Posterior cingulate gyrus (tissue), 11 donors: ENCODE results near the gene SNHG17.
A peak's percentile ranks its signal among the peaks of the same experiment; 100 is the strongest.
"Not testable (repeated sequence)": the region's sequence is repeated elsewhere in the genome, so short reads cannot be mapped to it uniquely, and the experiment has no call there.

Experiments
- DNase-seq, 10 donors: peaks; one replicate each; pipeline versions ENCODE4 v3.0.0 to v3.0.0-alpha.2; 2020 to 2021; ENCODE audit warnings: mixed read lengths in 3 of 10
- intact Hi-C: fragments of 100-400 bp; cut with DNase I; formaldehyde crosslinking; loops from one replicate; pipeline ENCODE4 v1.15.1; 2023

SNHG17 gene

GRCh38 chr20:38424401-38424800 lies 10.7 kb downstream of the SNHG17 start:
- DNase-seq: peak in 1 of 10 donors; percentile 16
- intact Hi-C loops: no loop called here

- intact Hi-C loops: no loop called here
- DNase-seq: peak in 1 of 10 donors; percentile 2
Observed at GRCh38 chr20:38423541-38423940, 11.6 kb downstream of the SNHG17 start.

- intact Hi-C loops: no loop called here
- no peak for DNase-seq
Observed at GRCh38 chr20:38421915-38422314, 13.2 kb downstream of the SNHG17 start.

- intact Hi-C loops: no loop called here
- DNase-seq: peak in 1 of 10 donors; percentile 45
Observed at GRCh38 chr20:38420388-38421085, 14.6 kb downstream of the SNHG17 start.

GRCh38 chr20:38418509-38419204 lies 16.5 kb downstream of the SNHG17 start:
- DNase-seq: peak in 3 of 10 donors; percentile 42 to 85 (median 42)

GRCh38 chr20:38414769-38415450 lies 20.2 kb downstream of the SNHG17 start:
- intact Hi-C loops: no loop called here
- DNase-seq: no peak

More at GRCh38 chr20:38418509-38419204, 16.5 kb downstream of the SNHG17 start:
- intact Hi-C loops: no loop called here

GRCh38 chr20:38412877-38413577 lies 22.1 kb downstream of the SNHG17 start:
- no peak for DNase-seq
- intact Hi-C loops: no loop called here

GRCh38 chr20:38407822-38408221 lies 27.3 kb downstream of the SNHG17 start:
- intact Hi-C loops: loop anchor here (2.0 to 5.0 kb wide), 3 partner anchors 21 to 351 kb away; no protein-coding TSS in a partner anchor
- not testable (repeated sequence) for DNase-seq

GRCh38 chr20:38407321-38407720 lies 27.8 kb downstream of the SNHG17 start:
- intact Hi-C loops: loop anchor here (5.0 kb wide), 2 partner anchors 70 to 350 kb away; no protein-coding TSS in a partner anchor
- DNase-seq: no peak

GRCh38 chr20:38406476-38406875 lies 28.7 kb downstream of the SNHG17 start:
- intact Hi-C loops: loop anchor here (5.0 kb wide), 2 partner anchors 69 to 349 kb away; no protein-coding TSS in a partner anchor
- DNase-seq: peak in 1 of 10 donors; percentile 24

GRCh38 chr20:38405132-38405531 lies 30.0 kb downstream of the SNHG17 start:
- DNase-seq: no peak

GRCh38 chr20:38404016-38404415 lies 31.1 kb downstream of the SNHG17 start:
- intact Hi-C loops: no loop called here
- no peak for DNase-seq

More at GRCh38 chr20:38405132-38405531, 30.0 kb downstream of the SNHG17 start:
- intact Hi-C loops: loop anchor here (5.0 kb wide), 2 partner anchors 68 to 348 kb away; no protein-coding TSS in a partner anchor

GRCh38 chr20:38402816-38403215 lies 32.3 kb downstream of the SNHG17 start:
- no peak for DNase-seq
- intact Hi-C loops: no loop called here

- intact Hi-C loops: no loop called here
- no peak for DNase-seq
Observed at GRCh38 chr20:38402089-38402488, 33.0 kb downstream of the SNHG17 start.

- DNase-seq, intact Hi-C loops: not testable (repeated sequence)
Observed at GRCh38 chr20:38395751-38396395, 39.3 kb downstream of the SNHG17 start.

GRCh38 chr20:38395165-38395564 lies 40.0 kb downstream of the SNHG17 start:
- intact Hi-C loops: no loop called here
- DNase-seq: no peak

- DNase-seq: no peak
- intact Hi-C loops: no loop called here
Observed at GRCh38 chr20:38393259-38393658, 41.9 kb downstream of the SNHG17 start.

GRCh38 chr20:38392356-38392755 lies 42.8 kb downstream of the SNHG17 start:
- no peak for DNase-seq
- intact Hi-C loops: no loop called here

GRCh38 chr20:38387953-38388352 lies 47.2 kb downstream of the SNHG17 start:
- no peak for DNase-seq
- intact Hi-C loops: loop anchor here (2.0 kb wide), 1 partner anchor 21 kb away; no protein-coding TSS in a partner anchor

- intact Hi-C loops: loop anchor here (2.0 kb wide), 1 partner anchor 22 kb away; no protein-coding TSS in a partner anchor
- DNase-seq: no peak
Observed at GRCh38 chr20:38386851-38387250, 48.3 kb downstream of the SNHG17 start.
